H9 (cell line): ENCODE results near the gene SLC7A5. TPM values are rescaled to one million over a fixed set of nuclear protein-coding genes. Genes with fewer than 3 reads are reported as not detected.

ENCODE experiments used
- DNase-seq: peaks from one replicate; pipeline ENCODE4 v3.0.0-alpha.2; 2017
- H2AFZ ChIP-seq: one replicate; pipeline ENCODE4 v1.6.1; 2013; ENCODE audit warnings: mild to moderate bottlenecking, low read length, control low read depth, moderate library complexity
- H2AK5ac ChIP-seq: 2 replicates; pipeline ENCODE4 v1.6.1; 2013; ENCODE audit warnings: low read length, control low read depth, mixed read lengths; ENCODE audit not compliant: insufficient read length
- H2BK120ac ChIP-seq: one replicate; pipeline ENCODE4 v1.6.1; 2013; ENCODE audit warnings: low read depth, mild to moderate bottlenecking, low read length, control low read depth, inconsistent platforms; ENCODE audit not compliant: poor library complexity, severe bottlenecking
- H2BK12ac ChIP-seq: 2 replicates; pipeline ENCODE4 v1.6.1; 2013; ENCODE audit warnings: low read length, control low read depth, mixed read lengths, low read depth; ENCODE audit not compliant: insufficient read length
- H2BK15ac ChIP-seq: 2 replicates; pipeline ENCODE4 v1.6.1; 2013; ENCODE audit warnings: low read depth, low read length, control low read depth
- H2BK20ac ChIP-seq: one replicate; pipeline ENCODE4 v1.6.1; 2013; ENCODE audit warnings: low read depth, mild to moderate bottlenecking, low read length, control low read depth, inconsistent platforms; ENCODE audit not compliant: poor library complexity, severe bottlenecking
- H2BK5ac ChIP-seq: 2 replicates; pipeline ENCODE4 v1.6.1; 2013; ENCODE audit warnings: low read length, control low read depth, mixed read lengths; ENCODE audit not compliant: insufficient read length
- H3K14ac ChIP-seq: 2 replicates; pipeline ENCODE4 v1.6.1; 2013; ENCODE audit warnings: low read length, control low read depth; ENCODE audit not compliant: insufficient read depth
- H3K18ac ChIP-seq: 2 replicates; pipeline ENCODE4 v1.6.1; 2013; ENCODE audit warnings: low read depth, mild to moderate bottlenecking, mixed read lengths, low read length, control low read depth; ENCODE audit not compliant: insufficient read length
- H3K23ac ChIP-seq: 2 replicates; pipeline ENCODE4 v1.6.1; 2013; ENCODE audit warnings: low read length, control low read depth, mixed read lengths, low read depth; ENCODE audit not compliant: insufficient read length
- H3K23me2 ChIP-seq: 2 replicates; pipeline ENCODE4 v1.6.1; 2013; ENCODE audit warnings: low read depth, mild to moderate bottlenecking, mixed read lengths, low read length, control low read depth; ENCODE audit not compliant: insufficient read length, poor library complexity, severe bottlenecking
- H3K27ac ChIP-seq: 2 replicates; pipeline ENCODE4 v1.5.1; 2013; ENCODE audit warnings: low read length, control low read depth, mixed read lengths, low read depth; ENCODE audit not compliant: insufficient read length
- H3K27me3 ChIP-seq: 2 replicates; pipeline ENCODE4 v1.6.1; 2013; ENCODE audit warnings: low read length, control low read depth, inconsistent platforms; ENCODE audit not compliant: insufficient read depth
- H3K4ac ChIP-seq: 2 replicates; pipeline ENCODE4 v1.6.1; 2013; ENCODE audit warnings: low read depth, mild to moderate bottlenecking, control low read depth, inconsistent platforms, low read length, moderate library complexity
- H3K4me1 ChIP-seq: 2 replicates; pipeline ENCODE4 v1.6.1; 2013; ENCODE audit warnings: low read length, control low read depth, inconsistent platforms; ENCODE audit not compliant: insufficient read depth
- H3K4me2 ChIP-seq: 2 replicates; pipeline ENCODE4 v1.6.1; 2013; ENCODE audit warnings: low read length, control low read depth, mixed read lengths; ENCODE audit not compliant: insufficient read length, insufficient read depth
- H3K56ac ChIP-seq: 2 replicates; pipeline ENCODE4 v1.6.1; 2013; ENCODE audit warnings: low read depth, mild to moderate bottlenecking, mixed read lengths, low read length, control low read depth; ENCODE audit not compliant: insufficient read length
- H3K79me1 ChIP-seq: 2 replicates; pipeline ENCODE4 v1.6.1; 2013; ENCODE audit warnings: low read depth, mild to moderate bottlenecking, moderate library complexity, low read length, control low read depth, inconsistent platforms; ENCODE audit not compliant: insufficient read depth, poor library complexity, severe bottlenecking
- H3K79me2 ChIP-seq: 2 replicates; pipeline ENCODE4 v1.6.1; 2013; ENCODE audit warnings: low read length, control low read depth, inconsistent platforms; ENCODE audit not compliant: insufficient read depth
- H3K9ac ChIP-seq: 2 replicates; pipeline ENCODE4 v1.6.1; 2013; ENCODE audit warnings: low read length, control low read depth, mixed read lengths; ENCODE audit not compliant: insufficient read length; ENCODE audit errors: extremely low read depth
- H3K9me3 ChIP-seq: one replicate; pipeline ENCODE4 v1.6.1; 2013; ENCODE audit warnings: low read depth, low read length, inconsistent platforms; ENCODE audit not compliant: control insufficient read depth
- H3T11ph ChIP-seq: one replicate; pipeline ENCODE4 v1.6.1; 2013; ENCODE audit warnings: mild to moderate bottlenecking, low read length, control low read depth, inconsistent platforms
- H4K20me1 ChIP-seq: one replicate; pipeline ENCODE4 v1.6.1; 2013; ENCODE audit not compliant: control insufficient read depth, insufficient read length, insufficient read depth
- H4K5ac ChIP-seq: 2 replicates; pipeline ENCODE4 v1.6.1; 2013; ENCODE audit warnings: low read depth, mild to moderate bottlenecking, mixed read lengths, low read length, control low read depth; ENCODE audit not compliant: insufficient read length
- H4K8ac ChIP-seq: replicated peaks from 2 replicates; pipeline ENCODE4 v1.6.1; 2013; ENCODE audit warnings: low read length, control low read depth, mixed read lengths, low read depth; ENCODE audit not compliant: insufficient read length
- H4K91ac ChIP-seq: 2 replicates; pipeline ENCODE4 v1.6.1; 2013; ENCODE audit warnings: low read depth, mild to moderate bottlenecking, moderate library complexity, mixed read lengths, low read length, control low read depth; ENCODE audit not compliant: insufficient read length
- H3K27ac Mint-ChIP-seq, 3 experiments: 2 replicates in 2 of 3; 3 replicates in 1 of 3; pipeline ENCODE4 v1.8.0; 2020 to 2021; ENCODE audit warnings: mixed read lengths in 3 of 3, mild to moderate bottlenecking in 1 of 3, moderate library complexity in 1 of 3
- H3K27me3 Mint-ChIP-seq: 2 replicates; pipeline ENCODE4 v1.8.0; 2021; ENCODE audit warnings: low read depth, mild to moderate bottlenecking, moderate library complexity, mixed read lengths
- H3K36me3 Mint-ChIP-seq, 3 experiments: 2 replicates in 2 of 3; 3 replicates in 1 of 3; pipeline ENCODE4 v1.8.0; 2020 to 2021; ENCODE audit warnings: low read depth in 3 of 3, mixed read lengths in 3 of 3; ENCODE audit not compliant: insufficient read depth in 1 of 3
- H3K4me1 Mint-ChIP-seq, 2 experiments: 2 replicates each; pipeline ENCODE4 v1.8.0; 2020; ENCODE audit warnings: mixed read lengths in 2 of 2
- H3K4me3 Mint-ChIP-seq, 2 experiments: 2 replicates in 1 of 2; 3 replicates in 1 of 2; pipeline ENCODE4 v1.8.0; 2020 to 2021; ENCODE audit warnings: mild to moderate bottlenecking in 2 of 2, mixed read lengths in 2 of 2, moderate library complexity in 1 of 2
- H3K9me3 Mint-ChIP-seq, 2 experiments: 2 replicates in 1 of 2; 3 replicates in 1 of 2; pipeline ENCODE4 v1.8.0; 2020; ENCODE audit warnings: mild to moderate bottlenecking in 2 of 2, mixed read lengths in 2 of 2, moderate library complexity in 1 of 2
- CTCF ChIP-seq: fragments of 200-600 bp; sonication (generic); conservative IDR thresholded peaks from 3 replicates; pipeline ENCODE4 v1.8.0; 2021; ENCODE audit warnings: antibody characterized with exemption, mild to moderate bottlenecking
- WGBS: extraction: QIAGEN DNeasy Blood & Tissue Kit; methylation state at CpG from one replicate; pipeline ENCODE4 v1.1.7; 2013; ENCODE audit warnings: missing lambda C conversion rate, low lambda C conversion rate, mixed read lengths; ENCODE audit not compliant: insufficient read length; ENCODE audit errors: extremely low coverage; 5-methylcytosine and 5-hydroxymethylcytosine counted together
- total RNA-seq: library from RNA; stranded (reverse); gene quantifications from 2 replicates; pipeline ENCODE4 v1.2.1, GENCODE V29; 2021

The SLC7A5 gene
- total RNA-seq, 1 experiment from 2014 or later = 217 TPM

GRCh38 chr16:87854053-87854906 is 15.0 kb downstream of the SLC7A5 start:
- DNase-seq = no peak
- Histone ChIP-seq H2BK120ac (no peak overlapping the region), H3K4ac (no peak overlapping the region), H2BK12ac (no peak overlapping the region), H3T11ph (no peak overlapping the region), H4K8ac (no peak overlapping the region), H3K79me1 (no peaks in the 10 kb centered on the region), H3K23ac (no peak overlapping the region), H2BK15ac (no peak overlapping the region), H2BK5ac (no peak overlapping the region), H3K4me1 (no peaks in the 10 kb centered on the region; the same call in 1 of the 2 replicates), H3K27ac (no peak overlapping the region), H3K18ac (no peak overlapping the region), H3K9me3 (no peaks in the 10 kb centered on the region), H3K9ac (no peak overlapping the region), H3K56ac (no peak overlapping the region), H3K79me2 (no peaks in the 10 kb centered on the region; the same call in 1 of the 2 replicates), H2BK20ac (no peak overlapping the region), H2AFZ (no peak overlapping the region), H4K20me1 (peaks cover 2% of the 10 kb centered on the region), H4K5ac (no peak overlapping the region), H3K14ac (no peak overlapping the region; the same call in 1 of the 2 replicates), H4K91ac (peak overlapping the region; percentile 57), H3K23me2 (no peaks in the 10 kb centered on the region), H2AK5ac (no peak overlapping the region), H3K4me2 (peak overlapping the region; percentile 26), H3K27me3 (no peaks in the 10 kb centered on the region)
- Mint-ChIP-seq H3K27me3 (peaks cover 9% of the 10 kb centered on the region), H3K9me3 (peaks cover 0 to 3% of the 10 kb centered on the region in 2 experiments; a peak in 1 of 5 replicates), H3K4me1 (peaks cover 20 to 48% of the 10 kb centered on the region in 2 experiments), H3K36me3 (peaks cover 23 to 63% (median 32%) of the 10 kb centered on the region in 3 experiments), H3K4me3 (no peak overlapping the region), H3K27ac (peak overlapping the region; percentile 36 to 88 (median 49); a peak in 4 of 7 replicates)
- no peak for TF ChIP-seq CTCF
- WGBS = no CpG with 5 or more reads among the region's 21 CpGs
